GM12878 (cell line): ENCODE results near the gene ZNF10. TPM values are rescaled to one million over a fixed set of nuclear protein-coding genes. Genes with fewer than 3 reads are reported as not detected.
A peak's percentile ranks its signal among the peaks of the same experiment; 100 is the strongest.

Source experiments
- ATAC-seq: fragments of 200-7000 bp; cut with Tn5 transposase; 3 replicates; pipeline ENCODE4 v1.9.1; 2020; ENCODE audit warnings: mild to moderate bottlenecking, moderate library complexity
- BruUV-seq: library from RNA; stranded (reverse); fragments of 400-500 nt; replicated peaks from 2 replicates; lab custom pipeline; 2021; lab: Mats Ljungman, UMichigan
- CTCF ChIA-PET: fragments of 300-600 bp; sonication (Branson Sonifier 250); formaldehyde crosslinking; extraction: SDS; loops from one replicate; lab custom pipeline; 2021; ENCODE audit warnings: inconsistent platforms; lab: Yijun Ruan, JAX
- POLR2A ChIA-PET: fragments of 350-600 bp; formaldehyde crosslinking; extraction: SDS; loops from one replicate; lab custom pipeline; 2021; ENCODE audit warnings: inconsistent platforms; lab: Charles Lee
- RAD21 ChIA-PET: fragments of 300-600 bp; sonication (Branson Sonifier 250); formaldehyde crosslinking; loops from one replicate; lab custom pipeline; 2023; ENCODE audit warnings: antibody characterized with exemption; ENCODE audit not compliant: unreplicated experiment; lab: Charles Lee
- SMC1A ChIA-PET: fragments of 300-600 bp; sonication (Branson Sonifier 250); formaldehyde crosslinking; loops from one replicate; lab custom pipeline; 2023; ENCODE audit not compliant: unreplicated experiment, uncharacterized antibody; lab: Charles Lee
- DNase-seq: peaks from one replicate; pipeline ENCODE4 v3.0.0-alpha.2; 2011; ENCODE audit warnings: low read depth, low spot score
- FAIRE-seq: peaks from 3 replicates; lab custom pipeline; 2011; peaks lifted over from hg19 to GRCh38; lab: Jason Lieb, UNC
- H2AFZ ChIP-seq: 2 replicates; pipeline ENCODE4 v1.6.0; 2011; ENCODE audit warnings: low read depth, low read length, control low read depth; ENCODE audit not compliant: control insufficient read depth
- H3K27ac ChIP-seq: 2 replicates; pipeline ENCODE4 v1.5.1; 2011; ENCODE audit warnings: control low read depth; ENCODE audit not compliant: control insufficient read depth, insufficient read depth
- H3K27me3 ChIP-seq, 2 experiments: replicated peaks in 1 of 2; 2 replicates each; pipeline versions ENCODE4 v1.6.0 to v1.6.1; 2011; ENCODE audit warnings: low read length in 1 of 2; ENCODE audit not compliant: control insufficient read depth in 2 of 2, insufficient read depth in 2 of 2
- H3K36me3 ChIP-seq, 2 experiments: 2 replicates each; pipeline ENCODE4 v1.5.1; 2011; ENCODE audit warnings: low read length in 1 of 2; ENCODE audit not compliant: control insufficient read depth in 2 of 2, insufficient read depth in 2 of 2
- H3K4me1 ChIP-seq: 2 replicates; pipeline ENCODE4 v1.6.1; 2011; ENCODE audit warnings: mild to moderate bottlenecking, low read length, moderate library complexity, mixed read lengths; ENCODE audit not compliant: control insufficient read depth, insufficient read depth
- H3K4me2 ChIP-seq: 2 replicates; pipeline ENCODE4 v1.6.0; 2011; ENCODE audit warnings: control low read depth; ENCODE audit not compliant: control insufficient read depth, insufficient read depth
- H3K4me3 ChIP-seq: fragments of 200-600 bp; sonication (generic); 2 replicates; pipeline ENCODE4 v1.5.1; 2016
- H3K79me2 ChIP-seq: 2 replicates; pipeline ENCODE4 v1.6.0; 2011; ENCODE audit warnings: low read length; ENCODE audit not compliant: control insufficient read depth, insufficient read depth
- H3K9ac ChIP-seq: 2 replicates; pipeline ENCODE4 v1.8.0; 2011; ENCODE audit warnings: low read length, control low read depth, mixed read lengths; ENCODE audit not compliant: control insufficient read depth, insufficient read depth
- H3K9me3 ChIP-seq: replicated peaks from 3 replicates; pipeline ENCODE4 v1.5.1; 2011; ENCODE audit warnings: mild to moderate bottlenecking, low read length; ENCODE audit not compliant: control insufficient read depth, insufficient read depth
- H4K20me1 ChIP-seq: 2 replicates; pipeline ENCODE4 v1.6.0; 2011; ENCODE audit not compliant: control insufficient read depth, insufficient read depth
- E4F1 ChIP-seq: fragments of 450-650 bp; IDR thresholded peaks from 2 replicates; pipeline ENCODE4 v1.6.1; 2018; ENCODE audit warnings: borderline replicate concordance, mild to moderate bottlenecking; ENCODE audit not compliant: partially characterized antibody
- EGR1 ChIP-seq, 2 experiments: IDR thresholded peaks; 1 replicate in 1 of 2; 2 replicates in 1 of 2; pipeline ENCODE4 v1.6.1; 2011 to 2012; ENCODE audit warnings: low read depth in 2 of 2, low read length in 2 of 2, borderline replicate concordance in 1 of 2, mild to moderate bottlenecking in 1 of 2, moderate library complexity in 1 of 2
- SPI1 ChIP-seq: IDR thresholded peaks from 2 replicates; pipeline ENCODE4 v1.6.1; 2011; ENCODE audit warnings: low read depth, mild to moderate bottlenecking, low read length, moderate library complexity, borderline replicate concordance; ENCODE audit not compliant: insufficient read depth
- SREBF2 ChIP-seq: IDR thresholded peaks from 2 replicates; pipeline ENCODE4 v1.6.1; 2012; ENCODE audit warnings: mild to moderate bottlenecking, low read length
- SUPT20H ChIP-seq: IDR thresholded peaks from 2 replicates; pipeline ENCODE4 v1.6.1; 2011; ENCODE audit warnings: low read depth, mild to moderate bottlenecking, low read length, moderate library complexity, borderline replicate concordance; ENCODE audit not compliant: control insufficient read depth
- ZBED1 ChIP-seq: IDR thresholded peaks from 2 replicates; pipeline ENCODE4 v1.6.1; 2016; ENCODE audit warnings: borderline replicate concordance
- WGBS: methylation state at CpG from one replicate; pipeline ENCODE4 v1.1.6; 2016; ENCODE audit warnings: low lambda C conversion rate; ENCODE audit not compliant: insufficient replicate concordance, insufficient coverage; ENCODE audit errors: missing lambda C conversion rate; 5-methylcytosine and 5-hydroxymethylcytosine counted together
- in situ Hi-C: fragments of 300-500 bp; cut with MboI; formaldehyde crosslinking; loops from 9 replicates; pipeline ENCODE4 v1.14.3; 2018; ENCODE audit warnings: mixed read lengths
- intact Hi-C: fragments of 100-400 bp; cut with micrococcal nuclease; formaldehyde crosslinking; loops from one replicate; pipeline ENCODE4 v1.14.2; 2022; ENCODE audit not compliant: unreplicated experiment
- polyA plus RNA-seq, 11 experiments: library from polyadenylated mRNA; depleted of rRNA in 4 of 11; unstranded in 6 of 11; stranded (reverse) in 5 of 11; fragments of >200 nt; fragmentation: Nextera tagmentation in 4 of 11; fragmentation: Illumina TruSeq in 1 of 11; extraction: Ambion mirVana in 4 of 11; extraction: Trizol in 1 of 11; gene quantifications; 1 replicate in 1 of 11; 2 replicates in 10 of 11; pipeline versions ENCODE4 v1.2.1 to v1.2.3, GENCODE V29; 2011 to 2016; ENCODE audit warnings: inconsistent platforms in 2 of 11, missing spikeins in 2 of 11, low read depth in 1 of 11
- total RNA-seq, 4 experiments: library from RNA; depleted of rRNA in 3 of 4; stranded (reverse); fragments of >200 nt in 3 of 4; fragmentation: Illumina TruSeq in 1 of 4; extraction: Trizol in 1 of 4; gene quantifications; 2 replicates each; pipeline versions ENCODE4 v1.2.1 to v1.2.3, GENCODE V29; 2013 to 2021

The ZNF10 gene
- total and polyA plus RNA-seq, 10 of the 15 experiments (the other 5 are each of a cell fraction or from before 2014, with no cell fraction given) = 1.7 to 4.2 (median 2.9) TPM

- TF ChIP-seq EGR1 (IDR thresholded peaks at IDR 0.05; ENCODE audit: borderline replicate concordance in 1 of 2, low read depth in 2 of 2, low read length in 2 of 2) (peak in 1 of 2 experiments; percentile 73; a peak in 2 of 3 replicates), ZBED1 (no peak)
These were observed 49.2 kb upstream of the ZNF10 start (continued) for GRCh38 chr12:133081159-133081780.

- Histone ChIP-seq H3K27ac (no peak overlapping the region), H3K9ac (no peak overlapping the region), H4K20me1 (no peaks in the 10 kb centered on the region), H3K79me2 (peaks cover 6% of the 10 kb centered on the region), H2AFZ (no peak overlapping the region), H3K4me2 (no peak overlapping the region), H3K4me1 (no peaks in the 10 kb centered on the region), H3K9me3 (peaks cover 57% of the 10 kb centered on the region), H3K36me3 (peaks cover 0 to 20% of the 10 kb centered on the region in 2 experiments; a peak in 3 of 4 replicates), H3K27me3 (no peaks in the 10 kb centered on the region), H3K4me3 (no peak overlapping the region)
- FAIRE-seq = no peak
- intact Hi-C loops = loop anchor here (5.0 kb wide), 1 partner anchor 321 kb away; the partner anchor contains the start of gene ANKLE2
- ChIA-PET SMC1A (interaction anchor here (1.2 kb wide), 1 partner anchor 47 kb away, joined by 3 read pairs; the partner anchor contains the start of genes ZNF10 and ZNF891), RAD21 (no interaction called here), CTCF (no interaction called here), POLR2A (no interaction called here)
- DNase-seq = no peak
- in situ Hi-C loops = loop anchor here (5.0 kb wide), 1 partner anchor 96 kb away; the partner anchor contains the start of gene ZNF26
- TF ChIP-seq SPI1 (peak; percentile 71), SREBF2 (no peak), SUPT20H (no peak), E4F1 (no peak)
- BruUV-seq = no TSS peak
- WGBS = 63% methylated on average over 6 of the region's 6 CpGs
- no peak for ATAC-seq
These were observed 47.1 kb upstream of the ZNF10 start for GRCh38 chr12:133083345-133083744.
